Hepatic stellate cell (primary cell): ENCODE measurements around the gene C17orf107.

Experiments
- DNase-seq: peaks from one replicate; pipeline ENCODE4 v3.0.0; 2011; ENCODE audit warnings: low spot score

Gene C17orf107

GRCh38 chr17:4877089-4877488, 22.2 kb upstream of the C17orf107 start:
- no peak for DNase-seq

- no peak for DNase-seq
Measured at GRCh38 chr17:4879601-4880000, 19.7 kb upstream of the C17orf107 start.

GRCh38 chr17:4880857-4881256, 18.5 kb upstream of the C17orf107 start:
- DNase-seq = no peak

GRCh38 chr17:4881761-4882555, 17.4 kb upstream of the C17orf107 start:
- peak; percentile 61 for DNase-seq

GRCh38 chr17:4884489-4884888, 14.8 kb upstream of the C17orf107 start:
- DNase-seq = no peak

- DNase-seq = no peak
Measured at GRCh38 chr17:4886830-4887229, 12.5 kb upstream of the C17orf107 start.

- DNase-seq = no peak
Measured at GRCh38 chr17:4887581-4887980, 11.8 kb upstream of the C17orf107 start.

GRCh38 chr17:4891411-4892410, 7.6 kb upstream of the C17orf107 start:
- no peak for DNase-seq

- no peak for DNase-seq
Measured at GRCh38 chr17:4892499-4893221, 6.7 kb upstream of the C17orf107 start.

GRCh38 chr17:4893272-4893671, 6.1 kb upstream of the C17orf107 start:
- no peak for DNase-seq

GRCh38 chr17:4893721-4894560, 5.4 kb upstream of the C17orf107 start:
- no peak for DNase-seq

- no peak for DNase-seq
Measured at GRCh38 chr17:4895121-4895520, 4.2 kb upstream of the C17orf107 start.

GRCh38 chr17:4895657-4896331, 3.5 kb upstream of the C17orf107 start:
- no peak for DNase-seq

GRCh38 chr17:4896332-4897197, 2.8 kb upstream of the C17orf107 start:
- no peak for DNase-seq

GRCh38 chr17:4897198-4897687, 2.1 kb upstream of the C17orf107 start:
- no peak for DNase-seq

GRCh38 chr17:4897785-4898184, 1.6 kb upstream of the C17orf107 start:
- no peak for DNase-seq

GRCh38 chr17:4898351-4898750, 985 bp upstream of the C17orf107 start:
- DNase-seq = no peak

GRCh38 chr17:4898927-4899326, 409 bp upstream of the C17orf107 start:
- DNase-seq = no peak
